HTR-8/SVneo (cell line): ENCODE measurements around the gene AEN.

Source experiments
- DNase-seq: peaks from one replicate; pipeline ENCODE4 v3.0.0; 2011; ENCODE audit warnings: low spot score, mixed read lengths; ENCODE audit not compliant: insufficient read length
- FAIRE-seq: peaks from 2 replicates; lab custom pipeline; 2011; peaks lifted over from hg19 to GRCh38; lab: Jason Lieb, UNC

AEN gene, protein sequence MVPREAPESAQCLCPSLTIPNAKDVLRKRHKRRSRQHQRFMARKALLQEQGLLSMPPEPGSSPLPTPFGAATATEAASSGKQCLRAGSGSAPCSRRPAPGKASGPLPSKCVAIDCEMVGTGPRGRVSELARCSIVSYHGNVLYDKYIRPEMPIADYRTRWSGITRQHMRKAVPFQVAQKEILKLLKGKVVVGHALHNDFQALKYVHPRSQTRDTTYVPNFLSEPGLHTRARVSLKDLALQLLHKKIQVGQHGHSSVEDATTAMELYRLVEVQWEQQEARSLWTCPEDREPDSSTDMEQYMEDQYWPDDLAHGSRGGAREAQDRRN

DNA sequence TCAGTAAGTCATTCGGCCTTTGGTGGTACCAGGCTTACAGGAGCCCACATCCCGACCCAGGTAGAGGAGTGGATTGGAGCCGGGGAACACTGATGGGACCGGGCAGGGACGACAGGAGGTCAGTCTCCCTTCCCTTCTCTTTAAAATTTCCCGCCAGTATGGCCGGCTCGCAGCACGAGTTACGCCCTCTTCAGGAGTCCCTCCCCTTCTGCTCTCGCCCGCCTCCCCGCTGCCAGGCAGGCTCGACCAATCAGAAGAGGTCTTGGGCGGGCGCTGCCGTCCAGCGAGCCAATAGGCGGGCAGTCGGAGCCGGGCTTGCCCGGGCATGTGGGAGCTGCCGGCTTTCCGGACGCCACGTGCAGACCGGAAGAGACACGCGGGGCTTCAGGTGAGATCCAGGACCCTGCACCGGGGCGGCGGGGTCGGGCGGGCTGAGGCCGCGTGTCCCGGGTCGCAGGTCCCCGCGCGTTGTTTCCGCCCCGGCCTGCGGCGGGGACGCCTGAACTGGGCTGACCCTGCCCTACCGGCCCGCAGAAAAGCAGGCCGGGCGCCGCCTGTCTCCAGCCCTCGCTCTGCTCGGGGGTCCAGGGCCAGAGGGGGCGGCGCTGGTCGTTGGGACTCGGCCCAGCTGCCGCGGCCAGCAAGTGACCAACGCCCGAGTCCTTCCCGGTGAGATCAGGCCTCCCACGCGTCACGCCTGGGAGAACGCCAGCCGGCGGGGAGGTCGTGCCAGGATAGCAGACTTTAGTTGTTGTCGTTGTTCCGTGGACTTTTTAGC is at the start of gene AEN:
TSS of gene AEN (plus strand) at position 346 of the 778 bp plus-strand sequence. CDS start 4,870 bp downstream, outside the sequence.
- FAIRE-seq (no peak), DNase-seq (peak; percentile 96)

DNA sequence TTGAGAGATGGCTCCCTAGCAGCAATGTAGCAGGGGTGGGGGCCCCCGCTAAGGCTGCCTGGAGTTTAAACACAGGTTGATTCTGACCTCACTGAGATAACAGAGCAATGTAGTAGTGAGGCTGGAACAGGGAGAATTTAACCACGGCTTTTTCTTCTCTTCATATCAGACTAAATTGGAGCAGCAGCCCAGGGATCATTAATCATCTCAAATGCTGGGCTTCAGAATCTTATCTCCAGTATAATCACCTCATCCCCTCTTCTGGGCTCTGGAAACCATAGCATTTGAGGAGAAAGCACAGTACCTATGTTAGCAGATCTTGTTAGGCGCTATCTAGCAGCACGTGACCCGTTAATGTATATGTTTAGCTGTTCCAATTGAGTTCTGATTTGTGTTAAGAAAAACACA is 49.3 kb upstream of the AEN start:
- no peak for FAIRE-seq
- no peak for DNase-seq

DNA sequence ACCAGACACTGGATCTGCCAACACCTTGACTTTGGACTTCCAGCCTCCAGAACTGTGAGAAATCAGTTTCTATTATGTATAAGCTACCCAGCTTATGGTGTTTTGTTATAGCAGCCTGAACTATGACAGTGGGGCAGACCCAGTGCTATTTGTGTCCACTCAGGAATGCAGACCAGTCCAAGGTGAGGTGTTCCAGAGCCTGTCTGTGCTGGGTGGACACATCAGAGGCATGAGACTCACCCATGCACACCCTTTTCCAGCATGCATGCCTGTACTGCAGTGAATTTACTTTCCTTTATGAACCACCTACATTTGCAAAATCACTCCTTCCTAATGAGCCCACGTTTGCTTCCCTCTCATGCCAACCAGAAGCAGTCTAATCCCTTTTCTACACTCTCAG is 47.1 kb upstream of the AEN start:
- FAIRE-seq (no peak), DNase-seq (no peak)

DNA sequence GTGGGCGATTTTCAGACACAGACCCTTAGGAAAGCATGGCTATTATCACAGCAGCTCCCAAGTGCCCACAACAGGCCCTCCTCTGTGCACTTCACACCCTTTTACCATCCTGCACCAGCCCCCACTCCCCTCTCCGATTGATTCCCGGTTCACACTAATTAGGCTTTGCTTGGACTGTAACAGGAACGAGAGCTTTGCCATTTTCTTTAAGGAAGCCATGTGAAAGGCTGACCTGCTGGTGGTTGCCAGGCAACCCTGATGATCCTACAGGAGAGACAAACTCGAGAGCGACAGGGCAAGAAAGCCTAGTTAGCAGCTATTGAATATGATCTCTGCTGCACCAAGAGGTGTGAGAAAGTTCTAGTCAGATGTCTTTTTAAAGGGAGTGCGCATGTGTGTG is 46.5 kb upstream of the AEN start:
- FAIRE-seq (no peak), DNase-seq (no peak)

DNA sequence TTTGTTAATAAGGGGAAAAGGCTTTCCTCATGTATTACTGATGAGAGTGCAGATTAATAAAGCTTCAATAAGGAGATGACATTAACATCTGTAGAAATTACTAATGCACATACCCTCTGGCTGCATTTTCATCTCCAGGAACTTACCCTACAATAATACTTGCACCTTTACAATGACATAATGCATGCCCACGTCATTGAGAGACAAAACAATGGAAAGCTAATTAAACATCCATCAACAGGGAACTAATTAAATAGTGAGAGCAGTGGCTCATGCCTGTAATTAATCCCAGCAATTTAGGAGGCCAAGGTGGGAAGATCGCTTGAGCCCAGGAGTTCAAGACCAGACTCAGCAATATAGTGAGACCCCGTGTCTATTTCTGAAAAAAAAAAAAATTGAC is 41.8 kb upstream of the AEN start:
- no peak for FAIRE-seq
- no peak for DNase-seq

DNA sequence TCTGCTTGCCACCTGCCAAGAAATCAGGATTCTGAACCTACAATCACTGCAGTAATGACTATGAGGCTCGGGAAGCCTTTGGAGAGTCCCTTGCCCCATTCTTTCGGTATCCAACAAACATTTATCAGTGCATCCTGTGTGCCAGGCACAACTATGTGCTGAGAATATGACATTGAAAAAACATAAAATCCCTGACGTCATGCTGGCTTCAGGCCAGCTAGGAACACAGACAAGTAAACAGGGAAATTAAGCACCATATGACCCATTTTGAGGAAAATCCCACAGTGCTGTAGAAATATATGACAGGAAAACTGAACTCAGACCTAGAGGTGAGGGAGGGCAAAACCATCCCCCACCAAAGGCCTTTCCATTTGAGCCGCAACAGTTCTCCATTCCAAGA is 40.6 kb upstream of the AEN start:
- FAIRE-seq, result no peak
- DNase-seq, result no peak

DNA sequence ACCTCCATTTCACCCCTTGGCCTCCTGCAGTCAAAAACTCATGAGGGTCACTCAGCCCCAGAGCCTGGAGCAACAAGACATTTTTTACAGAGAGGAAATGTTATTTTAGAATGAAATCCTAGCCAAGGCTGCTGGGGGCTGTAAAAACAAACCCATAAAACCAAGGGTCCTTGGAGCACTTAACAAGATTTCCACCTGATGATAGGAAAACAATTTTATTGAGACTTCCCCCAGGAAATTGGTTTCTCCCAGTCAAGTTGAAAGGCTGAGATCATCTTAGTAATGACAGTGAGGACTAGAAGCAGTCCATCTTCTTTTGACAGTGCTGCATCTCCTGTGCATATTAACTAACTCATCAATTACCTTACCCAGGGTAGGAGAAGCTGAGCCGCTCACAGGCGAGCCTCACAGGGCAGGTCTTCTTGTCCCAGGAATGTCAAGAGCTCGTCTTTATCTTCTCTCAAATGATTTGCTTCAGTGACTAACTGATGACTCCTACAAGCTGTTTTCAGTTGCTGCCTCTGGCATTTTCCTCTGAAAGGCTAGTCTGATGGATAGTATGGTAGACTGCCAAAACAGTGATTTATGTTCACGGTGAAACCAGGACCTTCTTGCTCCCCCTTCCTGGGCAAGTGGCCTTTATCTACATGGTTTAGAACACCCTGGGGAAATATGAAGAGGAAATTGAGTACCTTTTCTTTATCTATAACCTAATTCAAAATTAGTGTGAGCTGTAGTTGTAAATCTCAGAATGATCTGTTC is 34.6 kb upstream of the AEN start:
- FAIRE-seq (no peak), DNase-seq (peak; percentile 28)

DNA sequence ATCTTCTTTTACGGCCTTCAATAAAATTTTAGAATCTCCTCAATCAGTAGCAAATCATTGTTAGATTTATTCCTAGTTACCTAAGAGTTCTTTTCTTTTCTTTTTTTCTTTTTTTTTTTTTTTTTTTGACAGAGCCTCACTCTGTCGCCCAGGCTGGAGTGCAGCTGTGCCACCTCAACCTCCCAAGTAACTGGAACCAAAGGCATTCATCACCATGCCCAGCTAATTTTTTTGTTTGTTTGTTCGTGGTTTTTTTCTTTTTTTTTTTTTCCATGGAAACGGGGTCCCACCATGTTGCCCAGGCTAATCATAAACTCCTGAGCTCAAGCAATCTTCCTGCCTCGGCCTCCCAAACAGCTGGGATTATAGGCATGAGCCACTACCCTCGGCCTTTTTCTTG is 30.4 kb upstream of the AEN start:
- DNase-seq (no peak), FAIRE-seq (no peak)

DNA sequence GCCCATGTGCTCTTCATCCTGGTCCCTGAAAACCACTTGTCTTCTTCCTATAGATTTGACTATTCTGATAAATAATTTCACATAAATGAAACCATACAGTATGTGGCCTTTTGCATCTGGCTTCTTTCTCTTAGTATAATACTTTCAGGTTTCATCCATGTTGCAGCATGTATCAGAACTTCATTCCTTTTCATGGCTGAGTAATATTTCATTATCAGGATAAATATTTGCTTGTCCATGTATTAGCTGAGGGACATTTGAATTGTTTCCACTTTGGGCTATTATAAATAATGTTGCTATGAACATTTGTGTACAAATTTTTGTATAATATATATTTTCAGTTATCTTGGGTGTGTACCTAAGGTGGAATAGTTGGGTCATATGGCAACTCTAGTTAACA is 29.8 kb upstream of the AEN start:
- no peak for FAIRE-seq
- DNase-seq, result no peak

DNA sequence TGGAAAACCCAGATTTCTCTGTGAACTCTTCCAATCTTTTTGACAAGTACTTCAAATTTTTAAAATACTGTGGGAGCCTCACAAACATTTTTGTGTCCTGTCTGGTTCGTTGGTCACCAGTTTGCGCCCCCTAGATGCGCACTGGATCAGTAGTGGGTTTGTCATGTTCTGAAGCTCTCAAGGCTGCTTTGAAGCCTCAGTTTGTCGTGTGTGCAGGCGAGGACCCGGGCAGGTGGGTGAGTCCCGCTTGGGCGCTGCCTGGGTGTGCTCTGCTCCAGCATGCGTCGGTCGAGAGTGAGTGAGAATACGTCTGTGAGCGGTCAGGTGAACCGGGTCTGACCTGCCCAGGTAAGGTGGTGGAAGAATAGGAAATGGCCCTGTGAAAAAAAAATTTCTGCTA is 17.3 kb upstream of the AEN start:
- FAIRE-seq (no peak), DNase-seq (no peak)

DNA sequence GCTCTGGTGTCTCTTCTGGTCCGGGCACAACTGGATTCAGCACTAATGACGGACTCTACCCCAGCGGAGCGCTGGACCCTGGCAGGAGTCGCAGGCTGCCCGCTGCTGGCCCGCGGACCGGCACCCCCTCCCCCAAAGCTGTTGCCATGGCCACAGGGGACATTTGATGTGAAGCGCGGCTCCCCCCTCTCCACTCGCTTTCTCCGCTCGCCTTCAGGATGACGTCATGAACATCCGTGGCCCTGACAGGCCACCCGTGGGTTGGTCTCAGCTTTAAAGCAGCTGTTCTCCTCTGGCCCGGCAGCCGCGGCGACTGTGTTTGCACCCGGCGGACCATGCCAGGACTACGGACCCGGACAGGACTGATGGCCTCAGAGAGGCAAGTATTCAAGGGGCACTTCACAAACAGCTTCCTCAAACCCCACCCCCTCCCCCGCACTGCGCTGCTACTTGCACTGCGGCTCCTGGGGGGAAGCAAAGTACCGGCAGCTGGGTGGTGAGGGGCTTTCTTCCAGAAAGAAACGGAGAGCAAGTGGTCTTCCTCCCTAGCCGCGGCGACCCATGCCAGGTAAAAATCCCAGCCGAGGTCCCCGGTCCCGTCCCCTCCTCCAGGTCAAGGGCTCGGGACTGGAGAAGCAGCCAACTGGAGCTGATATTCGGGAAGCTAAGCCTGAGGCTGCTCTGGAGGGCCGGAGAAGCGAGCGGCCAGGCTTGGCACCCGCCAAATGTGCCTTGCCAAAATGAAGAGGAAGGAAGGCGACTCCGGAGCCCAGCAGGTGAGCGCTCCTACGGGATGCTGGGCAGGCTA is 16.6 kb upstream of the AEN start:
- FAIRE-seq (no peak), DNase-seq (no peak)

DNA sequence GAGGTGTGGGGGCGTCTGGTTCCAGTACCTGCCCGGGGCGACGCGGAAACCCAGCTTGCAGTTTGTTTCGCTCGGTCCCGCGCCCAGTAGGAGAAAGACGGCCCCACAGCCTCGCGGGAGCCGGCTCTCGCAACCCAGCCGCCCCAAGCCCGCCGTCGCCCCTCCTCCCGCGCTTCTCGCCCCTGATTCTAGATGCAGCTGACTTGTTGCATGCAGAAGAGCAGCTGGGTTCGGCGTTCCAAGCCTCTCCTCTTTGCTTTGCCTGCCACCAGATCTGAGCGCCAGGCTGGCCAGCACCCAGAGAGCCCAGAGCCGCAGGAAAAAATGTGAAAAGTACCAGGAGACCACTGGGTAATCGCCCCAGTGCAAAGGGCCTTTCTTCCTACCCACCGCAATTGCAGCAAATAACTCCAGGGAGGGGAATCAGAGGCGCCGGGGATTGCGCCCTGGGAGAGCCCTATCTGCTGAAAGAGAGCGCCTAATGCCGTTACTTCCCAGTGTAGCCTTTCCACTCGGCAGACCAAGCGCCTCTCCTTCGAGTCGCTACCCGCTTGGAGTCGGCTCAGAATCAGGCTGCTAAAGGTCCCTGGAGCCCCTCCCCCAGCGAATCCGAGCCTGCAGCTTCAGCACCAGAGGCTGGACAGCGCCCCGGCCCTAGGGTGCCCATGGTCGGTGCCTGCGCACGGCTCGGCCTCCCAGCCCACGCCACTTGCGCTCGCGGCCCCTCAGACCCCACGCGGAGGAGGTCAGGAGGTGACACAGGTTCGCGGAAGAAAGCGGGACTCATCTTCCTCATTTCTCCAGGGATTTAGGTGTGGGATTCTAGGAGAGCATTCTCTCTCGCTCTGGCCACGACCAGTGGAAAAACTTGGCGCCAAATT is 15.7 kb upstream of the AEN start:
- FAIRE-seq (no peak), DNase-seq (no peak)

DNA sequence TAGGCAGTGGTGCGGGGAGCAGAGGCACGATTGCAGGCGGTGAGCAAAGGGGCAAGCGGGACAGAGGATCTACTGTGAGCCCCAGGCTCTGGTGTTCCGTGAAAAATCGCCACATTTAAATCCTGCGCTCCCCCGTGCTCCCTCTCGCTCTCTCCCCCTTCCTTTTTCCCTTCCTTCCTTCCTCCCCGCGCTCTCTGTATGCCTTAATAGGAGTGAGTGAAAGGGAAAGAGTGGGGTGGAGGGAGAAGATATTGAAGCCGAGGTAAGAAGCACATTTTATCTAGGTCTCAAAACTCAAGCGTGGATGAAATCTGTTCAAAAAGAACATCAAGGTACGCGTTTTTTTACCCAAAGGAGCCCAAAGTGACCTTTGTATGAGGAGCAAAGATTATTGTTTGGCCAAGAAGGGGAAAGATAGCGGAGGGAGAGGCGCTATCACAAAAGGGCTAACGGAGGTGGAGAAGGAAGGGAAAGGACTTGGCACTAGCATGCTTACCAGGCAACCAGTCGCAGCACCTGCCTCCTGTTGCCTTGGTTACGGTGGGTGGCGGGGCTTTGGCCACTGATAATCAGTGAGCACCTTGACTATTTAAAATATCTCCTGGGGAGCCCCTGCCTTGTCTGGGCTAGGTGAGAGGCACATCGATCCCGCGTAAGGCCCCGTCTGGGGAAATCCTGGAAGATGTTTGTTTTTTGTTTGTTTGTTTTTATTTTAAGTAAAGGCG is 14.9 kb upstream of the AEN start:
- FAIRE-seq (no peak), DNase-seq (no peak)

DNA sequence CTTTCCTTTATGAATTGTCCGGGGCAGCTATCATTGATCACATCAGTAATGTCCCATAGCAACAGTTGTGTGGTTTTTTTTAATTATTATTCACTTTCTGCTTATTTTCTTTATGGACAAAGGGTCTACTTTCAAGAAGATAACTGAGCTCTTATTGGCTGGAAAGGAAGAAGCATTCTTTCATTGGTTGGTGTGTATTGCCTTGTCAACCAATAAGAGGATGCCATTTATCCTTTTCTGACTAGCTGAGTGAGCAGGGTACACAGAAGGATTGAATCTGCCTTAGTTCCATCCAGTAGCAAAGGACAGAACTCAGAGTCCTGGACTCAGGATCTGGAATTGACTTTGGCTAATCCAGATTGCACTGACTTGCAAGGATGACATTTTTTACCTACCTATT is 13.2 kb upstream of the AEN start:
- no peak for DNase-seq
- no peak for FAIRE-seq

DNA sequence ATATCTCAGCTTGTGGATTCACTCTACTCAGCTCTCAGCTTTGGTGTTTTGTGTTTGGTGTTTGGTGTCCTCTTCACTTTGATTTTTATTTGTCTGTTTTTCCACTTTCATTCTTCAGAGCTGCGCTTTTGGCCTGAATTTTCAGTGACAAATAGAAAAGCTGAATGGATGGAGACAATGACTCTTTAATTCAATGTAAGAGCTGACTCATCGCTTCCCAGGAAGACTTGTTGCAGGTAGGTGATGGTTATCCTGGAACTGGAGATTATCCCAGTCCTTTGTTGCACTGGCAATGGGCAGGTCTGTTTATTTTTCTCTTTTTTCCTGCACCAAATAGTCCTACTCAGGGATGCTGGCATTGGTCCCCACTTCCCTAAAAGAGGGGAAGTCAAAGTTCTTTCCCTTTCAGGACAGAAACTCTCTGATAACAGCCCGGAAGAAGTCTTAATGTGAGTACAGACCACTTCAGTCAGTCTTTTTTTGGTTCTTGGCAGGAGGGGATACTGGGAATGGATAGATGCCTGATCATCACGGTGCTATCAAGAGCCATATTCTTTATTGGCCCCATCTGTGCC is 12.4 kb upstream of the AEN start:
- DNase-seq, result no peak
- no peak for FAIRE-seq

DNA sequence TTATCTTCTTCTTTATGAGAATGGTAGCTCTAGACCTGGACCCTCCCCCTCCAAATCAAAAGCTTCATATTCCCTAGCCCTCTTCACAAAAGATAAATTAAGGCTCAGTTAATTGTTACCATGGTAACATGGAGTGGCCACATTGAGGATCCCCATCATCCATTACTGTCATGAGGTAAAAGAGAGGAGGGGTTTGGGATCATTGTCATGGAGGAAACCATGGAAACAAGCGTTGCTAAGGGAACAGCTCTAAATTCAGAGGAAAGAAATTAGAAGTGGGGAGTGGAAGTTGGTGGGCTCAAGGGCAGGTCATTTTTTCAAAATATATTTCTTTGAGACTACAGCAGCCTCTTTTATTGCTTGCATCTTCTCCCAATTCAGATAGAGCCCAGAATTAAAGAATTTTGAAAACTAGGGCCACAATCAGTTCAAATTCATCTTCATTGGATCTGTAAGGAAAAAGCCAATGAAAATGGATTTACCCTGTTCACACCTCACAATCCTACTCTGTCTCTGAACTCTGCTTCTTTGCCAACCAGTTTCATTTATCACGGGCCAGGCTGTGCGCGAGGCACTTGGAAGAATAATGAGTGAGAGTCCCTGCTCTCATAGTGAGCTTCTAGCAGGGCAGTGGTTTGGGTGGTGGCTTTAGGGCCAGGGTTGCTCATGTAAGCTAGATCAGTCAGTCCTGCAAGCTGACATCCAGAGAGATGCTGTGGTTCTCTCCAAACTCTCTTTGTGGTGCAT is 11.6 kb upstream of the AEN start:
- DNase-seq (no peak), FAIRE-seq (no peak)

DNA sequence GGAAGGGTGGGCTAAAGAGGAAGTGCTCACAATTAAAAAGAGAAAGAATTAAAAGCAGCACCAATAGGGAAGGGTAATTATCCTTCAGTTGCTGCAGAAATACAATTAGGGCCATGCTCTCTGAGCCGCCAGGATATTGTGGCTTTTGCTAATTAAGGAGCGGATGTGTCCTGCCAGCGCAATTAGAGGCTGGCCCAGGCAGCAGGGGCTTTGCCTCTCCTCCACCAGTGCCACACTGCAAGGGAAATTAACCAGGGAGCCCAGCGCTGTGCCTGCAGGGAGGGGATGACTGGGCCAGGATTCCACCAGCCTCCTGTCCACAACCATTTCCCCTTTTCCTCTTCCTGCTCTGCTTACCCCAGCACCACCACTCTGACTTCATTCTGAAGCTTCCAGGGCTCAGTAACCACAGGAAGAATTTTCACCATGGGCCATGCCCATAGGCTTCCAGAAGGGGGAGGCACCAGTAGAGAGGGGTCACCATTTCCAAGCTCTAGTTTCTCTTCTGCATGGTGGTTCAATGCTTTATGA is 10.4 kb upstream of the AEN start:
- FAIRE-seq (no peak), DNase-seq (no peak)
